ENCODE data around the gene UBE2O.

Gene UBE2O

DNA sequence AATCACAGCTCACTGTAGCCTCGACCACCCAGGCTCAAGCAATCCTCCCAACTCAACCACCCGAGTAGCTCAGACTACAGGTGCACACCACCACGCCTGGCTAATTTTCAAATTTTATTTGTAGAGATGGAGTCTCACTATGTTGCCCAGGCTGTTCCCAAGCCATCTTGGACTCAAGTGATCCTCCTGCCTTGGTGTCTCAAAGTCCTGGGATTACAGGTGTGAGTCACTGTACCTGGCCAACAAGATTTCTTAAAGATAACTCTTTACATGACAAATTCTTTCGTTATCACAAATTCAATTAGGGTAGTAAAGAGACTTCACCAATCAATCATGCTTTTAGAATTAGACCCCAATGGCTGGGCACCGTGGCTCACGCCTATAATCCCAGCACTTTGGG is 111.7 kb downstream of the UBE2O start:
- no peak overlapping the region for H3K4me3 ChIP-seq (ENCODE audit: low read length)
- no peak for DNase-seq (ENCODE audit: low read depth)
- TF ChIP-seq, protein P1, sequence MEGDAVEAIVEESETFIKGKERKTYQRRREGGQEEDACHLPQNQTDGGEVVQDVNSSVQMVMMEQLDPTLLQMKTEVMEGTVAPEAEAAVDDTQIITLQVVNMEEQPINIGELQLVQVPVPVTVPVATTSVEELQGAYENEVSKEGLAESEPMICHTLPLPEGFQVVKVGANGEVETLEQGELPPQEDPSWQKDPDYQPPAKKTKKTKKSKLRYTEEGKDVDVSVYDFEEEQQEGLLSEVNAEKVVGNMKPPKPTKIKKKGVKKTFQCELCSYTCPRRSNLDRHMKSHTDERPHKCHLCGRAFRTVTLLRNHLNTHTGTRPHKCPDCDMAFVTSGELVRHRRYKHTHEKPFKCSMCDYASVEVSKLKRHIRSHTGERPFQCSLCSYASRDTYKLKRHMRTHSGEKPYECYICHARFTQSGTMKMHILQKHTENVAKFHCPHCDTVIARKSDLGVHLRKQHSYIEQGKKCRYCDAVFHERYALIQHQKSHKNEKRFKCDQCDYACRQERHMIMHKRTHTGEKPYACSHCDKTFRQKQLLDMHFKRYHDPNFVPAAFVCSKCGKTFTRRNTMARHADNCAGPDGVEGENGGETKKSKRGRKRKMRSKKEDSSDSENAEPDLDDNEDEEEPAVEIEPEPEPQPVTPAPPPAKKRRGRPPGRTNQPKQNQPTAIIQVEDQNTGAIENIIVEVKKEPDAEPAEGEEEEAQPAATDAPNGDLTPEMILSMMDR (conservative IDR thresholded peaks at IDR 0.05; ENCODE audit: low read depth, low read length): no peak
